WTC11 (cell line): ENCODE measurements around the gene CNOT6. TPM values are rescaled to one million over a fixed set of nuclear protein-coding genes. Genes with fewer than 3 reads are reported as not detected.

Experiments used
- ATAC-seq: fragments of 200-7000 bp; cut with Tn5 transposase; 2 replicates; pipeline ENCODE4 v1.10.0; 2021; ENCODE audit warnings: mild to moderate bottlenecking, moderate library complexity
- CTCF ChIA-PET: fragments of 300-600 bp; sonication (Branson Sonifier 250); formaldehyde crosslinking; loops from one replicate; lab custom pipeline; 2021; ENCODE audit warnings: antibody characterized with exemption; lab: Charles Lee
- POLR2A ChIA-PET: fragments of 350-600 bp; sonication (Branson Sonifier 250); formaldehyde crosslinking; loops from one replicate; lab custom pipeline; 2021; ENCODE audit warnings: antibody characterized with exemption; lab: Charles Lee
- DNase-seq: peaks from one replicate; pipeline ENCODE4 v3.0.0; 2021; ENCODE audit warnings: low spot score
- H3K27ac Mint-ChIP-seq: 2 replicates; pipeline ENCODE4 v1.8.0; 2021; ENCODE audit warnings: mixed read lengths
- H3K27me3 Mint-ChIP-seq: 2 replicates; pipeline ENCODE4 v1.8.0; 2021; ENCODE audit warnings: low read depth, mild to moderate bottlenecking, moderate library complexity, mixed read lengths
- H3K36me3 Mint-ChIP-seq: 2 replicates; pipeline ENCODE4 v1.8.0; 2021; ENCODE audit warnings: mixed read lengths
- H3K4me1 Mint-ChIP-seq: 2 replicates; pipeline ENCODE4 v1.8.0; 2022; ENCODE audit warnings: mixed read lengths
- H3K4me3 Mint-ChIP-seq: 2 replicates; pipeline ENCODE4 v1.8.0; 2021; ENCODE audit warnings: mild to moderate bottlenecking, moderate library complexity, mixed read lengths
- H3K9me3 Mint-ChIP-seq: 2 replicates; pipeline ENCODE4 v1.8.0; 2021; ENCODE audit warnings: mixed read lengths
- CTCF ChIP-seq: fragments of 200-600 bp; IDR thresholded peaks from 2 replicates; pipeline ENCODE4 v1.8.0; 2022; ENCODE audit warnings: antibody characterized with exemption
- FOXP1 ChIP-seq: sonication (generic); formaldehyde crosslinking; IDR thresholded peaks from 2 replicates; pipeline ENCODE4 v1.8.0; 2022; ENCODE audit warnings: missing genetic modification reagents, mild to moderate bottlenecking, moderate library complexity, borderline replicate concordance
- NR3C1 ChIP-seq: sonication (generic); formaldehyde crosslinking; conservative IDR thresholded peaks from 2 replicates; pipeline ENCODE4 v1.8.1; 2023; ENCODE audit warnings: low read depth, mild to moderate bottlenecking, missing genetic modification reagents
- TCF7 ChIP-seq: sonication (generic); formaldehyde crosslinking; IDR thresholded peaks from 2 replicates; pipeline ENCODE4 v1.8.0; 2022; ENCODE audit warnings: mild to moderate bottlenecking, low read depth, missing genetic modification reagents, moderate library complexity
- ZNF416 ChIP-seq: fragments of 250-450 bp; sonication (Bioruptor Pico); IDR thresholded peaks from 2 replicates; pipeline ENCODE4 v1.9.0; 2021; ENCODE audit warnings: mild to moderate bottlenecking, inconsistent platforms
- ZNF423 ChIP-seq: fragments of 250-450 bp; sonication (Bioruptor Pico); IDR thresholded peaks from 2 replicates; pipeline ENCODE4 v2.1.2; 2022; ENCODE audit warnings: mild to moderate bottlenecking, moderate library complexity
- ZNF532 ChIP-seq: fragments of 250-450 bp; sonication (Bioruptor Pico); IDR thresholded peaks from 2 replicates; pipeline ENCODE4 v1.9.0; 2021; ENCODE audit warnings: mild to moderate bottlenecking, borderline replicate concordance
- ZSCAN18 ChIP-seq: fragments of 250-450 bp; sonication (Bioruptor Pico); IDR thresholded peaks from 2 replicates; pipeline ENCODE4 v2.1.2; 2022; ENCODE audit warnings: mild to moderate bottlenecking, moderate library complexity
- total RNA-seq: library from RNA; stranded (reverse); gene quantifications from 3 replicates; pipeline ENCODE4 v1.2.3, GENCODE V29; 2021
- TF ChIP-seq, protein P1 (sequence below): fragments of 250-450 bp; sonication (Bioruptor Pico); conservative IDR thresholded peaks from 2 replicates; pipeline ENCODE4 v1.9.0; 2021; ENCODE audit warnings: mild to moderate bottlenecking
- TF ChIP-seq, protein P2 (sequence below): sonication (generic); formaldehyde crosslinking; IDR thresholded peaks from 2 replicates; pipeline ENCODE4 v1.8.0; 2022; ENCODE audit warnings: missing genetic modification reagents
- TF ChIP-seq, protein P3 (sequence below): sonication (generic); formaldehyde crosslinking; IDR thresholded peaks from 2 replicates; pipeline ENCODE4 v1.8.1; 2023; ENCODE audit warnings: mild to moderate bottlenecking, moderate library complexity, missing genetic modification reagents

CNOT6 gene
- total RNA-seq, 1 experiment from 2014 or later: 41.0 TPM

GRCh38 chr5:180612683-180613082 lies 118.5 kb downstream of the CNOT6 start (continued):
- no peak for TF ChIP-seq CTCF
- TF ChIP-seq, protein P1, sequence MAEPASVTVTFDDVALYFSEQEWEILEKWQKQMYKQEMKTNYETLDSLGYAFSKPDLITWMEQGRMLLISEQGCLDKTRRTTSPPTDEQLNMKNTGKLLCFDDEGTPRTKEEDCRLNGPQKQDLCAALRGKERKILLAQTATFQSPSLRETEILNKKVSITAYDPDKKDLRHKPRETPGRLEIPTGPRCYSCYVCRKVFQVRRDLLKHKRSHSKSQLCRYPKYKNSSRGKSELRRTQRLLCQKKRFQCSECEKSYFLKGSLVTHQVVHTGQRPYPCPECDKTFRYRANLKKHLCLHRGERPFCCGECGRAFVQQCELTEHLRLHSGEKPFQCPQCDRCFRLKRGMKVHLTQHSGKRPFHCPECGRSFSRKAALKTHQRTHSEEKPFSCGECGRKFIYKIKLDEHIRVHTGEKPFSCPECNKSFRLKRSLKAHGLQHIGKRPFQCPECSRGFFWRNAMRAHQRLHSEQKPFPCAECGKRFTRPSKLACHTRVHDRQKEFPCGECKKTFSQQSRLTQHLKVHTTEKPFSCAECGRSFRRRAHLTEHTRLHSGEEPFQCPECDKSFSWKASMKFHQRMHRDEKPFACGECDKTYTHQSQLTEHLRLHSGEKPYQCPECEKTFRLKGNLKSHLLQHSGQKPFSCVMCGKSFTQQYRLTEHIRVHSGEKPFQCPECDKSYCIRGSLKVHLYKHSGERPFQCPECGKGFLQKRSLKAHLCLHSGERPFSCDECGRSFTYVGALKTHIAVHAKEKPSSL: no peak

- no peaks in the 10 kb centered on the region for H3K36me3 Mint-ChIP-seq
- ChIA-PET POLR2A (interaction anchor here (0.6 kb wide), 1 partner anchor 127 kb away, joined by 8 read pairs; no protein-coding TSS in a partner anchor), CTCF (no interaction called here)
- TF ChIP-seq ZNF416 (CRISPR knock-in tag) (no peak), TCF7 (no peak), FOXP1 (no peak), ZNF532 (CRISPR knock-in tag) (no peak), ZSCAN18 (CRISPR knock-in tag) (no peak), NR3C1 (CRISPR knock-in tag) (no peak), ZNF423 (CRISPR knock-in tag) (no peak)
- TF ChIP-seq, protein P2, sequence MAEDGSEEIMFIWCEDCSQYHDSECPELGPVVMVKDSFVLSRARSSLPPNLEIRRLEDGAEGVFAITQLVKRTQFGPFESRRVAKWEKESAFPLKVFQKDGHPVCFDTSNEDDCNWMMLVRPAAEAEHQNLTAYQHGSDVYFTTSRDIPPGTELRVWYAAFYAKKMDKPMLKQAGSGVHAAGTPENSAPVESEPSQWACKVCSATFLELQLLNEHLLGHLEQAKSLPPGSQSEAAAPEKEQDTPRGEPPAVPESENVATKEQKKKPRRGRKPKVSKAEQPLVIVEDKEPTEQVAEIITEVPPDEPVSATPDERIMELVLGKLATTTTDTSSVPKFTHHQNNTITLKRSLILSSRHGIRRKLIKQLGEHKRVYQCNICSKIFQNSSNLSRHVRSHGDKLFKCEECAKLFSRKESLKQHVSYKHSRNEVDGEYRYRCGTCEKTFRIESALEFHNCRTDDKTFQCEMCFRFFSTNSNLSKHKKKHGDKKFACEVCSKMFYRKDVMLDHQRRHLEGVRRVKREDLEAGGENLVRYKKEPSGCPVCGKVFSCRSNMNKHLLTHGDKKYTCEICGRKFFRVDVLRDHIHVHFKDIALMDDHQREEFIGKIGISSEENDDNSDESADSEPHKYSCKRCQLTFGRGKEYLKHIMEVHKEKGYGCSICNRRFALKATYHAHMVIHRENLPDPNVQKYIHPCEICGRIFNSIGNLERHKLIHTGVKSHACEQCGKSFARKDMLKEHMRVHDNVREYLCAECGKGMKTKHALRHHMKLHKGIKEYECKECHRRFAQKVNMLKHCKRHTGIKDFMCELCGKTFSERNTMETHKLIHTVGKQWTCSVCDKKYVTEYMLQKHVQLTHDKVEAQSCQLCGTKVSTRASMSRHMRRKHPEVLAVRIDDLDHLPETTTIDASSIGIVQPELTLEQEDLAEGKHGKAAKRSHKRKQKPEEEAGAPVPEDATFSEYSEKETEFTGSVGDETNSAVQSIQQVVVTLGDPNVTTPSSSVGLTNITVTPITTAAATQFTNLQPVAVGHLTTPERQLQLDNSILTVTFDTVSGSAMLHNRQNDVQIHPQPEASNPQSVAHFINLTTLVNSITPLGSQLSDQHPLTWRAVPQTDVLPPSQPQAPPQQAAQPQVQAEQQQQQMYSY: no peak
- TF ChIP-seq, protein P3, sequence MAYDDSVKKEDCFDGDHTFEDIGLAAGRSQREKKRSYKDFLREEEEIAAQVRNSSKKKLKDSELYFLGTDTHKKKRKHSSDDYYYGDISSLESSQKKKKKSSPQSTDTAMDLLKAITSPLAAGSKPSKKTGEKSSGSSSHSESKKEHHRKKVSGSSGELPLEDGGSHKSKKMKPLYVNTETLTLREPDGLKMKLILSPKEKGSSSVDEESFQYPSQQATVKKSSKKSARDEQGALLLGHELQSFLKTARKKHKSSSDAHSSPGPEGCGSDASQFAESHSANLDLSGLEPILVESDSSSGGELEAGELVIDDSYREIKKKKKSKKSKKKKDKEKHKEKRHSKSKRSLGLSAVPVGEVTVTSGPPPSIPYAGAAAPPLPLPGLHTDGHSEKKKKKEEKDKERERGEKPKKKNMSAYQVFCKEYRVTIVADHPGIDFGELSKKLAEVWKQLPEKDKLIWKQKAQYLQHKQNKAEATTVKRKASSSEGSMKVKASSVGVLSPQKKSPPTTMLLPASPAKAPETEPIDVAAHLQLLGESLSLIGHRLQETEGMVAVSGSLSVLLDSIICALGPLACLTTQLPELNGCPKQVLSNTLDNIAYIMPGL (CRISPR knock-in tag): no peak
- TF ChIP-seq, protein P1: no peak
- no peak for ATAC-seq
- no peak for DNase-seq
- no peaks in the 10 kb centered on the region for H3K4me1 Mint-ChIP-seq
- no peak overlapping the region; the same call in 1 of the 2 replicates for H3K27ac Mint-ChIP-seq
- no peaks in the 10 kb centered on the region for H3K9me3 Mint-ChIP-seq
- peaks cover 8% of the 10 kb centered on the region for H3K27me3 Mint-ChIP-seq
- no peak overlapping the region for H3K4me3 Mint-ChIP-seq
Observed at GRCh38 chr5:180613188-180613813, 119.1 kb downstream of the CNOT6 start.
